ENCODE measurements around the gene SPTLC1.

The SPTLC1 gene

GRCh38 chr9:92098638-92099037 is 16.6 kb downstream of the SPTLC1 start:
- no peak overlapping the region for H2AFZ ChIP-seq
- no peak overlapping the region for H3K4me2 ChIP-seq (ENCODE audit: low read length)
- no peak overlapping the region for H3K4me3 ChIP-seq (ENCODE audit: low read depth, low read length)
- no peaks in the 10 kb centered on the region for H3K9me3 ChIP-seq (ENCODE audit: control insufficient read depth, low read length)
- H3K9ac ChIP-seq, result no peak overlapping the region
- H3K4me1 ChIP-seq, result no peaks in the 10 kb centered on the region
- H3K36me3 ChIP-seq (ENCODE audit: control insufficient read depth, insufficient read depth, low read length), result no peaks in the 10 kb centered on the region
- no peaks in the 10 kb centered on the region for H3K27me3 ChIP-seq (ENCODE audit: control insufficient read depth, insufficient read depth, low read length)
- H3K79me2 ChIP-seq, result no peaks in the 10 kb centered on the region
- H3K27ac ChIP-seq, result no peak overlapping the region
- no peak for TF ChIP-seq CTCF (IDR thresholded peaks at IDR 0.05)

- no peak overlapping the region for H2AFZ ChIP-seq
- no peak overlapping the region for H3K4me2 ChIP-seq (ENCODE audit: low read length)
- H3K79me2 ChIP-seq, result no peaks in the 10 kb centered on the region
- TF ChIP-seq CTCF (IDR thresholded peaks at IDR 0.05), result no peak
- H3K27ac ChIP-seq, result no peak overlapping the region
- no peaks in the 10 kb centered on the region for H3K36me3 ChIP-seq (ENCODE audit: control insufficient read depth, insufficient read depth, low read length)
- H3K4me1 ChIP-seq, result no peaks in the 10 kb centered on the region
- no peaks in the 10 kb centered on the region for H3K27me3 ChIP-seq (ENCODE audit: control insufficient read depth, insufficient read depth, low read length)
- no peak overlapping the region for H3K4me3 ChIP-seq (ENCODE audit: low read depth, low read length)
- no peaks in the 10 kb centered on the region for H3K9me3 ChIP-seq (ENCODE audit: control insufficient read depth, low read length)
- no peak overlapping the region for H3K9ac ChIP-seq
Observed at GRCh38 chr9:92097997-92098482, 17.2 kb downstream of the SPTLC1 start.

GRCh38 chr9:92095236-92095635 is 20.0 kb downstream of the SPTLC1 start:
- no peaks in the 10 kb centered on the region for H3K4me1 ChIP-seq
- TF ChIP-seq CTCF (IDR thresholded peaks at IDR 0.05), result no peak

GRCh38 chr9:92094655-92095054 is 20.6 kb downstream of the SPTLC1 start:
- Histone ChIP-seq H3K79me2 (no peaks in the 10 kb centered on the region), H3K4me2 (ENCODE audit: low read length) (no peak overlapping the region), H3K9ac (no peak overlapping the region), H3K4me3 (ENCODE audit: low read depth, low read length) (no peak overlapping the region), H3K4me1 (no peaks in the 10 kb centered on the region), H2AFZ (no peak overlapping the region), H3K27me3 (ENCODE audit: control insufficient read depth, insufficient read depth, low read length) (no peaks in the 10 kb centered on the region), H3K36me3 (ENCODE audit: control insufficient read depth, insufficient read depth, low read length) (no peaks in the 10 kb centered on the region), H3K27ac (no peak overlapping the region), H3K9me3 (ENCODE audit: control insufficient read depth, low read length) (no peaks in the 10 kb centered on the region)
- no peak for TF ChIP-seq CTCF (IDR thresholded peaks at IDR 0.05)

More at GRCh38 chr9:92095236-92095635, 20.0 kb downstream of the SPTLC1 start:
- H3K36me3 ChIP-seq (ENCODE audit: control insufficient read depth, insufficient read depth, low read length), result no peaks in the 10 kb centered on the region
- no peaks in the 10 kb centered on the region for H3K79me2 ChIP-seq
- H3K27ac ChIP-seq, result no peak overlapping the region
- no peak overlapping the region for H3K4me3 ChIP-seq (ENCODE audit: low read depth, low read length)
- no peaks in the 10 kb centered on the region for H3K27me3 ChIP-seq (ENCODE audit: control insufficient read depth, insufficient read depth, low read length)
- H2AFZ ChIP-seq, result no peak overlapping the region
- H3K9ac ChIP-seq, result no peak overlapping the region
- H3K4me2 ChIP-seq (ENCODE audit: low read length), result no peak overlapping the region
- H3K9me3 ChIP-seq (ENCODE audit: control insufficient read depth, low read length), result no peaks in the 10 kb centered on the region

- no peak overlapping the region for H3K4me2 ChIP-seq (ENCODE audit: low read length)
- H3K9me3 ChIP-seq (ENCODE audit: control insufficient read depth, low read length), result no peaks in the 10 kb centered on the region
- H3K79me2 ChIP-seq, result no peaks in the 10 kb centered on the region
- no peak overlapping the region for H3K27ac ChIP-seq
- H3K27me3 ChIP-seq (ENCODE audit: control insufficient read depth, insufficient read depth, low read length), result no peaks in the 10 kb centered on the region
- no peak for TF ChIP-seq CTCF (IDR thresholded peaks at IDR 0.05)
- H3K36me3 ChIP-seq (ENCODE audit: control insufficient read depth, insufficient read depth, low read length), result no peaks in the 10 kb centered on the region
- H3K4me3 ChIP-seq (ENCODE audit: low read depth, low read length), result no peak overlapping the region
- no peak overlapping the region for H2AFZ ChIP-seq
- H3K9ac ChIP-seq, result no peak overlapping the region
- no peaks in the 10 kb centered on the region for H3K4me1 ChIP-seq
Observed at GRCh38 chr9:92077888-92078287, 37.3 kb downstream of the SPTLC1 start.
